AG10803 (cell line): ENCODE results near the gene ESPNL.
A peak's percentile ranks its signal among the peaks of the same experiment; 100 is the strongest.

Experiments used
- DNase-seq: peaks from one replicate; pipeline ENCODE4 v3.0.0; 2010; ENCODE audit warnings: low read depth
- H3K4me3 ChIP-seq: 2 replicates; pipeline ENCODE4 v1.5.1; 2011; ENCODE audit warnings: mild to moderate bottlenecking, low read length, control low read depth
- CTCF ChIP-seq: conservative IDR thresholded peaks from 2 replicates; pipeline ENCODE4 v1.5.1; 2011; ENCODE audit warnings: mild to moderate bottlenecking, low read length, control low read depth, inconsistent platforms

The ESPNL gene

DNA sequence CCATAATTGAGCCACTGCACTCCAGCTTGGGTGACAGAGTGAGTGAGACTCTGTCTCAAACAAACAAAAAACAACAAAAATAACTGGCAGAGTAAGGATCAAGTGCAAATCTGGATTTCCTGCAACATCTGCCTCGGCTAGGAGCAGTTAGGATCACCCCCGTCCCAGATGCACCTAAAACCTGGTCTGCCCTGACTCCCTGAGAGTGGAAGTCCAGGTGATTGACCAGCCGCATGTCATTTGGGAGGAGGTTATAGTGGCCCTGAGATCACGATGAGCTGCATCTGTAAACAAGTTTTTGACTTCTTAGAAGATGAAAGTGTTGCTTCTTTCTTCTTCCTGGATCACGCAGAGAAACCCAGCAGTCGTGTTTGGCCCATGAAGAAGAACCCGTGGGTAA is 5.0 kb upstream of the ESPNL start:
- DNase-seq: no peak
- no peak for TF ChIP-seq CTCF
- no peak overlapping the region for H3K4me3 ChIP-seq

- no peak for TF ChIP-seq CTCF
- no peak for DNase-seq
- no peak overlapping the region for H3K4me3 ChIP-seq
These were observed 3.7 kb upstream of the ESPNL start for GRCh38 chr2:238096311-238097011.

- no peak overlapping the region for H3K4me3 ChIP-seq
- DNase-seq: no peak
- no peak for TF ChIP-seq CTCF
These were observed 2.7 kb upstream of the ESPNL start for GRCh38 chr2:238097201-238097987.

GRCh38 chr2:238097988-238098871 is 1.9 kb upstream of the ESPNL start:
- TF ChIP-seq CTCF: no peak
- no peak overlapping the region for H3K4me3 ChIP-seq
- peak; percentile 38 for DNase-seq

- TF ChIP-seq CTCF: no peak
- no peak for DNase-seq
- H3K4me3 ChIP-seq: no peak overlapping the region
These were observed 1.0 kb upstream of the ESPNL start for GRCh38 chr2:238098901-238099713.

- no peak for TF ChIP-seq CTCF
- no peak overlapping the region for H3K4me3 ChIP-seq
- DNase-seq: no peak
These were observed 459 bp upstream of the ESPNL start for GRCh38 chr2:238099714-238100048.
